ENCODE measurements around the gene TUT1.

DNA sequence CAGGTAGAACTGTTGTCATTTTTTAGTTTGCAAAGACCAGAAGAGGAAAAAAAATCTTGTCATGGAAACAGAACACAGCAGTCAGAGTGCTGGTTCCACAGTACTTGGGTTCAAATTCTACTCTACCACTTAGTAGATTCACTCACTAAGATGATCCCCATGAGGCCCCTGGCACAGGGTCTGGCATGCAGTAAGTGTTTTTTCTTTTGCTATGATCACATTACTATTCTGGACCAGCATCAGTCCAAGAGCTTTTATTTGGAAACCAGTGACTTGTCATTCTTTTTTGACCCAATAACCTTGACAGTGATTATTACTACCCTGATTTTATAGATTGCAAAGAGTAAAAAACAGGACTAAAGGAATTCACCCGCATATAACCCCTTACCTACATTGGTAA lies 21.7 kb downstream of the TUT1 start:
- TF ChIP-seq, protein P1, sequence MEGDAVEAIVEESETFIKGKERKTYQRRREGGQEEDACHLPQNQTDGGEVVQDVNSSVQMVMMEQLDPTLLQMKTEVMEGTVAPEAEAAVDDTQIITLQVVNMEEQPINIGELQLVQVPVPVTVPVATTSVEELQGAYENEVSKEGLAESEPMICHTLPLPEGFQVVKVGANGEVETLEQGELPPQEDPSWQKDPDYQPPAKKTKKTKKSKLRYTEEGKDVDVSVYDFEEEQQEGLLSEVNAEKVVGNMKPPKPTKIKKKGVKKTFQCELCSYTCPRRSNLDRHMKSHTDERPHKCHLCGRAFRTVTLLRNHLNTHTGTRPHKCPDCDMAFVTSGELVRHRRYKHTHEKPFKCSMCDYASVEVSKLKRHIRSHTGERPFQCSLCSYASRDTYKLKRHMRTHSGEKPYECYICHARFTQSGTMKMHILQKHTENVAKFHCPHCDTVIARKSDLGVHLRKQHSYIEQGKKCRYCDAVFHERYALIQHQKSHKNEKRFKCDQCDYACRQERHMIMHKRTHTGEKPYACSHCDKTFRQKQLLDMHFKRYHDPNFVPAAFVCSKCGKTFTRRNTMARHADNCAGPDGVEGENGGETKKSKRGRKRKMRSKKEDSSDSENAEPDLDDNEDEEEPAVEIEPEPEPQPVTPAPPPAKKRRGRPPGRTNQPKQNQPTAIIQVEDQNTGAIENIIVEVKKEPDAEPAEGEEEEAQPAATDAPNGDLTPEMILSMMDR (IDR thresholded peaks at IDR 0.05; ENCODE audit: low read depth, low read length): no peak
- TF ChIP-seq EZH2phosphoT487 (IDR thresholded peaks at IDR 0.05; ENCODE audit: low read depth): no peak
